B cell (primary cell): Measurements from ENCODE around the gene NAA10. TPM values are rescaled to one million over a fixed set of nuclear protein-coding genes. Genes with fewer than 3 reads are reported as not detected.

Experiments used
- ATAC-seq: fragments of 200-7000 bp; cut with Tn5 transposase; one replicate; pipeline ENCODE4 v1.10.0; 2021; ENCODE audit warnings: low read depth, mild to moderate bottlenecking, moderate number of reproducible peaks, moderate library complexity
- CTCF ChIA-PET: fragments of 350-600 bp; sonication (Branson Sonifier 250); formaldehyde crosslinking; loops from one replicate; lab custom pipeline; 2021; ENCODE audit warnings: antibody characterized with exemption, inconsistent platforms; lab: Charles Lee
- POLR2A ChIA-PET: fragments of 350-600 bp; sonication (Branson Sonifier 250); formaldehyde crosslinking; loops from one replicate; lab custom pipeline; 2021; ENCODE audit warnings: antibody characterized with exemption; lab: Charles Lee
- DNase-seq: peaks from one replicate; pipeline ENCODE4 v3.0.0; 2013
- H2AFZ ChIP-seq: 2 replicates; pipeline ENCODE4 v1.6.1; 2012; ENCODE audit warnings: mild to moderate bottlenecking, low read depth, low read length; ENCODE audit not compliant: insufficient read depth, poor library complexity, severe bottlenecking
- H3K27ac ChIP-seq, 2 donors: 1 replicate in 1 of 2; 2 replicates in 1 of 2; pipeline ENCODE4 v1.5.1; 2012 to 2013; ENCODE audit warnings: low read length in 2 of 2, mild to moderate bottlenecking in 2 of 2, moderate library complexity in 1 of 2
- H3K27me3 ChIP-seq, 4 experiments: fragments of 200-600 bp in 1 of 4; sonication (generic) in 1 of 4; replicated peaks in 1 of 4; 1 replicate in 2 of 4; 2 replicates in 2 of 4; pipeline versions ENCODE4 v1.6.1 to v1.7.0; 2013 to 2016; ENCODE audit warnings: low read length in 3 of 4, mild to moderate bottlenecking in 2 of 4, mixed read lengths in 1 of 4, moderate library complexity in 1 of 4; ENCODE audit not compliant: insufficient read depth in 4 of 4, control insufficient read depth in 3 of 4; ENCODE audit errors: control extremely low read depth in 1 of 4
- H3K36me3 ChIP-seq, 2 experiments: replicated peaks in 1 of 2; 1 replicate in 1 of 2; 2 replicates in 1 of 2; pipeline versions ENCODE4 v1.6.1 to v1.7.1; 2013; ENCODE audit warnings: low read length in 1 of 2; ENCODE audit not compliant: insufficient read depth in 2 of 2, control insufficient read depth in 1 of 2; ENCODE audit errors: control extremely low read depth in 1 of 2, extremely low read depth in 1 of 2
- H3K4me1 ChIP-seq, 2 donors: fragments of 200-600 bp in 1 of 2; sonication (generic) in 1 of 2; 1 replicate in 1 of 2; 2 replicates in 1 of 2; pipeline versions ENCODE4 v1.5.1 to v1.6.1; 2013 to 2017; ENCODE audit warnings: low read length in 2 of 2; ENCODE audit not compliant: control insufficient read depth in 2 of 2, insufficient read depth in 2 of 2
- H3K4me2 ChIP-seq: replicated peaks from 2 replicates; pipeline ENCODE3; 2012; ENCODE audit warnings: mild to moderate bottlenecking, low read depth, low read length; ENCODE audit not compliant: poor library complexity, severe bottlenecking
- H3K4me3 ChIP-seq, 5 experiments: fragments of 200-600 bp in 1 of 5; sonication (generic) in 1 of 5; 1 replicate in 3 of 5; 2 replicates in 2 of 5; pipeline versions ENCODE4 v1.5.1 to v1.7.0; 2011 to 2016; ENCODE audit warnings: low read length in 4 of 5, mild to moderate bottlenecking in 4 of 5, low read depth in 2 of 5, control low read depth in 1 of 5, moderate library complexity in 1 of 5; ENCODE audit not compliant: insufficient read depth in 1 of 5; ENCODE audit errors: control extremely low read depth in 1 of 5, extremely low read depth in 1 of 5
- H3K79me2 ChIP-seq: fragments of 200-600 bp; sonication (generic); one replicate; pipeline ENCODE4 v1.6.0; 2016; ENCODE audit warnings: low read length; ENCODE audit not compliant: control insufficient read depth, insufficient read depth
- H3K9ac ChIP-seq: fragments of 200-600 bp; sonication (generic); 2 replicates; pipeline ENCODE4 v1.6.1; 2017; ENCODE audit warnings: mild to moderate bottlenecking, low read length, moderate library complexity
- H3K9me3 ChIP-seq, 3 donors: one replicate each; pipeline versions ENCODE4 v1.6.1 to v1.7.1; 2013; ENCODE audit warnings: low read length in 2 of 3; ENCODE audit not compliant: control insufficient read depth in 2 of 3, insufficient read depth in 1 of 3; ENCODE audit errors: control extremely low read depth in 1 of 3
- H4K20me1 ChIP-seq: 2 replicates; pipeline ENCODE4 v1.6.0; 2012; ENCODE audit warnings: mild to moderate bottlenecking, low read length; ENCODE audit not compliant: insufficient read depth, control insufficient read depth, poor library complexity, severe bottlenecking
- H3K27ac Mint-ChIP-seq: one replicate; pipeline ENCODE4 v1.8.0; 2021; ENCODE audit warnings: mixed read lengths
- H3K27me3 Mint-ChIP-seq: one replicate; pipeline ENCODE4 v1.8.0; 2021; ENCODE audit warnings: mixed read lengths
- H3K4me1 Mint-ChIP-seq: one replicate; pipeline ENCODE4 v1.8.0; 2021; ENCODE audit warnings: mixed read lengths
- H3K4me3 Mint-ChIP-seq: one replicate; pipeline ENCODE4 v1.8.0; 2021; ENCODE audit warnings: mixed read lengths
- H3K9me3 Mint-ChIP-seq: one replicate; pipeline ENCODE4 v1.8.0; 2022; ENCODE audit warnings: mixed read lengths; ENCODE audit not compliant: insufficient read depth
- EZH2 ChIP-seq: IDR thresholded peaks from 2 replicates; pipeline ENCODE4 v1.6.1; 2012; ENCODE audit warnings: borderline replicate concordance, low read depth, mild to moderate bottlenecking, moderate library complexity, low read length; ENCODE audit not compliant: insufficient read depth, poor library complexity, severe bottlenecking
- WGBS: methylation state at CpG from one replicate; pipeline ENCODE4 v1.1.5; 2013; ENCODE audit warnings: missing lambda C conversion rate; ENCODE audit not compliant: insufficient coverage; 5-methylcytosine and 5-hydroxymethylcytosine counted together
- intact Hi-C: fragments of 100-400 bp; cut with micrococcal nuclease; formaldehyde crosslinking; loops from one replicate; pipeline ENCODE4 v1.10.0; 2022
- polyA plus RNA-seq: library from polyadenylated mRNA; depleted of rRNA; stranded (reverse); fragments of >200 nt; gene quantifications from 2 replicates; pipeline ENCODE4 v1.2.3, GENCODE V29; 2012
- total RNA-seq, 2 donors: library from RNA; stranded (reverse); fragments of 120-200 nt in 1 of 2; gene quantifications; 1 replicate in 1 of 2; 2 replicates in 1 of 2; pipeline versions ENCODE4 v1.2.3 to v1.2.4, GENCODE V29; 2013 to 2022
- TF ChIP-seq, protein P1 (sequence below): fragments of 200-600 bp; IDR thresholded peaks from one replicate; pipeline ENCODE4 v1.8.0; 2022; ENCODE audit warnings: antibody characterized with exemption, mild to moderate bottlenecking

Gene NAA10
- total and polyA plus RNA-seq, 2 donors (not counting 1 experiment from before 2014, with no cell fraction given): 78.3 to 102 TPM

DNA sequence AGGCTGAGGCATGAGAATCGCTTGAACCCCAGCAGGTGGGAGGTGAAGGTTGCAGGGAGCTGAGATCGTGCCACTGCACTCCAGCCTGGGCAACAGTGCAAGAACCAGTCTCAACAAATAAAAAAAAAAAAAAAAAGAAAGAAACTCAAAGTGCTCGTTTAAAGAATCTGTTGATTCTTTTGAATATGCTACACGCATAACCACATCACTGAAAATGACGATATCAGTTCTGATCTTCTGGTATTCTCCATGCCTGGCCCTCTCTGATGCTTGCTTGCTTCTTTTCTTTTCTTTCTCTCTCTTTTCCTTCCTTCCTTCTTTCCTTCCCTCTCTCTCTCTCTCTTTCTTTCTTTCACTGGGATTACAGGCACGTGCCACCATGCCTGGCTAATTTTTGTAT is 23.0 kb downstream of the NAA10 start:
- Mint-ChIP-seq H3K27me3 (no peaks in the 10 kb centered on the region), H3K4me1 (no peaks in the 10 kb centered on the region), H3K27ac (peak overlapping the region; percentile 32), H3K9me3 (no peaks in the 10 kb centered on the region), H3K4me3 (no peak overlapping the region)
- 100% methylated on average over 2 of the region's 6 CpGs for WGBS
- H3K27me3 ChIP-seq: no peaks in the 10 kb centered on the region
- POLR2A ChIA-PET: no interaction called here
- no peak for TF ChIP-seq EZH2
- TF ChIP-seq, protein P1, sequence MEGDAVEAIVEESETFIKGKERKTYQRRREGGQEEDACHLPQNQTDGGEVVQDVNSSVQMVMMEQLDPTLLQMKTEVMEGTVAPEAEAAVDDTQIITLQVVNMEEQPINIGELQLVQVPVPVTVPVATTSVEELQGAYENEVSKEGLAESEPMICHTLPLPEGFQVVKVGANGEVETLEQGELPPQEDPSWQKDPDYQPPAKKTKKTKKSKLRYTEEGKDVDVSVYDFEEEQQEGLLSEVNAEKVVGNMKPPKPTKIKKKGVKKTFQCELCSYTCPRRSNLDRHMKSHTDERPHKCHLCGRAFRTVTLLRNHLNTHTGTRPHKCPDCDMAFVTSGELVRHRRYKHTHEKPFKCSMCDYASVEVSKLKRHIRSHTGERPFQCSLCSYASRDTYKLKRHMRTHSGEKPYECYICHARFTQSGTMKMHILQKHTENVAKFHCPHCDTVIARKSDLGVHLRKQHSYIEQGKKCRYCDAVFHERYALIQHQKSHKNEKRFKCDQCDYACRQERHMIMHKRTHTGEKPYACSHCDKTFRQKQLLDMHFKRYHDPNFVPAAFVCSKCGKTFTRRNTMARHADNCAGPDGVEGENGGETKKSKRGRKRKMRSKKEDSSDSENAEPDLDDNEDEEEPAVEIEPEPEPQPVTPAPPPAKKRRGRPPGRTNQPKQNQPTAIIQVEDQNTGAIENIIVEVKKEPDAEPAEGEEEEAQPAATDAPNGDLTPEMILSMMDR: no peak
- peaks cover 4% of the 10 kb centered on the region for H3K79me2 ChIP-seq
- no peak overlapping the region for H3K9ac ChIP-seq
- intact Hi-C loops: no loop called here
- no peak overlapping the region for H3K27ac ChIP-seq
- no peak overlapping the region for H3K4me3 ChIP-seq
- H3K9me3 ChIP-seq: no peaks in the 10 kb centered on the region
- ATAC-seq (no peak), DNase-seq (no peak)
- CTCF ChIA-PET: interaction anchor here (1.5 kb wide), 1 partner anchor 13 kb away, joined by 5 read pairs; no protein-coding TSS in a partner anchor
- H2AFZ ChIP-seq: no peak overlapping the region
- H3K4me2 ChIP-seq: no peak overlapping the region
- H4K20me1 ChIP-seq: peaks cover 50% of the 10 kb centered on the region
- H3K4me1 ChIP-seq: no peaks in the 10 kb centered on the region
- H3K36me3 ChIP-seq: peaks cover 0 to 51% of the 10 kb centered on the region in 2 experiments

DNA sequence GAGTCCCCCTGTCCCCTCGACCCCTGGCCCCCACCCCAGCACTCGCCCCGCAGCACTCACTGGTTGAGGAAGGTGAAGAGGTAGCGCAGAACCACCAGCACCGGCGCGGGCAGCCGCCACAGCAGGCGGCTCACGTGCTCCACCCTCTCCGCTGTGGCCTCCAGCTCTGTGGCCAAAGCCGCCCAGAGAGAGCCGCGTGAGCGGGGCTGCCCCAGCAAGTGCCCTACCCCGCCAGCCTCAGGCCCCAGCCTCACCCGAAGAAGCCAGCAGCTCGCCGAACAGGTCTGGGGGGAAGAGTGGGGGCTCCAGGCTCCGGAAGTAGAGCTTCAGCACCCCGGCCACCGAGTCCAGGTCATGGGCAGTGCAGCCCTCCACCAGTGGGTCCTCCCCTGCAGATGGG is 24.4 kb downstream of the NAA10 start:
- Histone ChIP-seq H3K9me3 (no peaks in the 10 kb centered on the region), H3K9ac (no peak overlapping the region), H3K36me3 (peaks cover 0 to 43% of the 10 kb centered on the region in 2 experiments), H3K79me2 (no peaks in the 10 kb centered on the region), H3K27ac (no peak overlapping the region), H3K27me3 (no peaks in the 10 kb centered on the region), H3K4me3 (no peak overlapping the region), H2AFZ (no peak overlapping the region), H4K20me1 (peaks cover 41% of the 10 kb centered on the region), H3K4me1 (no peaks in the 10 kb centered on the region), H3K4me2 (no peak overlapping the region)
- no peak for ATAC-seq
- Mint-ChIP-seq H3K27ac (no peak overlapping the region), H3K4me3 (no peak overlapping the region), H3K4me1 (peaks cover 5% of the 10 kb centered on the region), H3K27me3 (no peaks in the 10 kb centered on the region), H3K9me3 (no peaks in the 10 kb centered on the region)
- WGBS: over 99% methylated on average over 14 of the region's 22 CpGs
- TF ChIP-seq, protein P1: no peak
- no peak for TF ChIP-seq EZH2
- DNase-seq: no peak
- ChIA-PET POLR2A (interaction anchor here (0.6 to 0.7 kb wide), 2 partner anchors 7 to 132 kb away, joined by 4 to 5 read pairs; no protein-coding TSS in a partner anchor), CTCF (interaction anchor here (1.5 kb wide), 1 partner anchor 14 kb away, joined by 5 read pairs; no protein-coding TSS in a partner anchor)
- intact Hi-C loops: no loop called here
